D721Med (cell line): ENCODE data around the gene EPX.

ENCODE experiments used
- DNase-seq: peaks from one replicate; pipeline ENCODE4 v3.0.0; 2011; ENCODE audit warnings: low spot score; ENCODE audit not compliant: insufficient read length
- FAIRE-seq: peaks from 2 replicates; lab custom pipeline; 2011; peaks lifted over from hg19 to GRCh38; lab: Jason Lieb, UNC
- TF ChIP-seq, protein P1 (sequence below): IDR thresholded peaks from 2 replicates; pipeline ENCODE4 v1.5.1; 2012; ENCODE audit warnings: mild to moderate bottlenecking, control low read depth; ENCODE audit not compliant: insufficient read depth; ENCODE audit errors: missing control alignments

EPX gene

DNA sequence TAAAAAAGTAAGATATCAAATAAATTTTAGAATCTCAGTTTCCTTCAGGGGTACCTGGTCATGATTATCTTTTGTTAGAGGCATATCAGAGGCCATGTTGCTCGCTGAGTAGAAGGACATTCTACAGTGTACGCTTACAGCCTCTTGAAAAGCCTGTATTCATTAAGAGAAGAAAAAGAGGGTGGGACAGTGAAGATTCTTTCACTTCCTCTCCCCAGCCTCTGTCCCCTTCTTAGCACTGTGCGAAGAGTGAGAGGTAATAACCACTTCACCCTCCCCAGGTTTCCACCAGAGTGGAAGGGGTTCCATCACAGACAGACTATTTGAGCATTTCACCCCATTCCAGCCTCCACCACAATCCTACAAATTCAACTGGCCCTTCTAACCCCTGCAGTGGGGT lies 41.0 kb downstream of the EPX start:
- DNase-seq (no peak), FAIRE-seq (no peak)
- TF ChIP-seq, protein P1, sequence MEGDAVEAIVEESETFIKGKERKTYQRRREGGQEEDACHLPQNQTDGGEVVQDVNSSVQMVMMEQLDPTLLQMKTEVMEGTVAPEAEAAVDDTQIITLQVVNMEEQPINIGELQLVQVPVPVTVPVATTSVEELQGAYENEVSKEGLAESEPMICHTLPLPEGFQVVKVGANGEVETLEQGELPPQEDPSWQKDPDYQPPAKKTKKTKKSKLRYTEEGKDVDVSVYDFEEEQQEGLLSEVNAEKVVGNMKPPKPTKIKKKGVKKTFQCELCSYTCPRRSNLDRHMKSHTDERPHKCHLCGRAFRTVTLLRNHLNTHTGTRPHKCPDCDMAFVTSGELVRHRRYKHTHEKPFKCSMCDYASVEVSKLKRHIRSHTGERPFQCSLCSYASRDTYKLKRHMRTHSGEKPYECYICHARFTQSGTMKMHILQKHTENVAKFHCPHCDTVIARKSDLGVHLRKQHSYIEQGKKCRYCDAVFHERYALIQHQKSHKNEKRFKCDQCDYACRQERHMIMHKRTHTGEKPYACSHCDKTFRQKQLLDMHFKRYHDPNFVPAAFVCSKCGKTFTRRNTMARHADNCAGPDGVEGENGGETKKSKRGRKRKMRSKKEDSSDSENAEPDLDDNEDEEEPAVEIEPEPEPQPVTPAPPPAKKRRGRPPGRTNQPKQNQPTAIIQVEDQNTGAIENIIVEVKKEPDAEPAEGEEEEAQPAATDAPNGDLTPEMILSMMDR = no peak

DNA sequence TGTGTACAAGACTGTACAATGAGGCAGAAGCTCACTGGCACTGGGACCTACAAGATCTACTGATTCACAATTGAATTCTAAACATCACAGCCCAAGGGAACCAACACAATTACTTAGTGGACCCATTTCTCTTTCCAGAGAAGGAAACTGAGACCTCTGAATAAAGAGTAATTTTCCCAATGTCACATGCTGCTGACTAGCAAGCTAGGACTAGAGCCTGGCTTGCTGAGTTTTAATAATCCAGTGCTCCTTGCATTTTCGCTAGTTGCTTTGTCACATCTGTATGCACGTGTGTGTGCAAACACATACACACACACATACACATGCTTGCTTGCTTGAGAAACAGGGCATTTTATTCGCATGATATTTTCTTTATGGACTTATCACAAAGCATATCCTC lies 42.0 kb downstream of the EPX start:
- TF ChIP-seq, protein P1 = no peak
- DNase-seq = no peak
- no peak for FAIRE-seq

DNA sequence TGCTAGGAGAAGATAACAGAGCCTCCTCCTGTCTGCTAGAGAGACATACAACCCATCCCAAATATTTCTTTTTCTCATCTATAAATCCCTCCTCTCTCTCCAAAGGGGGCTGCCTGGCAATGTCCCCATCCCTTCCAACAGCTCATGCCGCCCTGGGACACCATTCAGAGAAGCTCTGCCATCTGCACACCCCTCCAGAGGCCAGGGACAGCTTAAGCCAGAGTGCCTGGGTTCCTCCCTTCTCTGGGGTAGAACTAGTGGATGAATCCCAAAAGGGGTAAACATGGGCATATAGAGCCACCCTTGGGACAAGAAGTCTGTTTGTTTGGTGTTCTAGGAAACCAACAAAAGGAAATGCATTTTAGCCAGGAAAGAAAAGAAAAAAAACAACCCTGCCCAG lies 43.3 kb downstream of the EPX start:
- FAIRE-seq = no peak
- TF ChIP-seq, protein P1 = no peak
- DNase-seq = no peak

DNA sequence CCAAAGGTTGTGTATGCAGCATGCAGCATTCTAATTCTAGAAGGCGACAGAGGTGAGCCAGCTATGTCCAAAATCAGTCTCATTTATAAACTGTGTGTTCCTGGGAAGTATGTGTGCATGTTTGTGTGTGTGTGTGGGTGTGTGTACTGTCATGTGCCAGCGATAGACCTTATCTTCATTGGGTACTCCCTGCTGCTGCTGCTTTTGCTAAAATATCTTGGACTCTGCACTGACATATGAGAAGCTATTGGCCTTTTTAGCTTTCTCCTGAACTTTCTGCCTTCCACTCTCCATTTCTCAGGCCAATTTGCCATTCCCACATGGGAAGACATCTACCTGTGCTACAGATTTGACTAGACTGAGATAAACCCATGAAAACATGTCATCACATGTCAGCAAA lies 43.9 kb downstream of the EPX start:
- TF ChIP-seq, protein P1 = no peak
- DNase-seq (no peak), FAIRE-seq (no peak)

DNA sequence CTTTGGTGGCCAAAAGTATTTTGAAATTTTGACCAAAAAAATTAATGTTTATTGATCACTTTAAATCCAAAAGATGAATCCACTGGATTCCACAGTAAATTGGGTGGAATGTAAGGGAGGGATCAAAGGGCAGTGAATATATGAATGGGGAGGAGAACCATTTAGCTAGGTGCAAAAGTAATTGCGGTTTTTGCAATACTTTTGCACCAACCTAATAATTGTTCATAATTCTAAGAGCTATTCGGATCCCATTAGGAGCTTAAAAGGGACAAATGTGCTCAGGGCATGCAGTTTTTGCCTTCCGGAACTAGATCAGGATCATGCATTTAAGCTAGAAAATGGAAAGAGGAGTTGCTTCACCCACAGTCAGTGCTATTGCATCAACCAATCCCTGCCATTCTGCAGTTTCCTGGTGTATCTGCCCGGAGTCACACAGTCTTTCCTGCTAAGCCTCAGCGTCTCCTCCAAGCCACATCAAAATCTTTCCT lies 45.7 kb downstream of the EPX start, which contains the start of gene LPO:
Gene LPO, plus strand, starts transcription at position 438 of the 488 bp plus-strand sequence. CDS start 4,396 bp downstream, outside the sequence.
- TF ChIP-seq, protein P1 = no peak
- DNase-seq = no peak
- no peak for FAIRE-seq

DNA sequence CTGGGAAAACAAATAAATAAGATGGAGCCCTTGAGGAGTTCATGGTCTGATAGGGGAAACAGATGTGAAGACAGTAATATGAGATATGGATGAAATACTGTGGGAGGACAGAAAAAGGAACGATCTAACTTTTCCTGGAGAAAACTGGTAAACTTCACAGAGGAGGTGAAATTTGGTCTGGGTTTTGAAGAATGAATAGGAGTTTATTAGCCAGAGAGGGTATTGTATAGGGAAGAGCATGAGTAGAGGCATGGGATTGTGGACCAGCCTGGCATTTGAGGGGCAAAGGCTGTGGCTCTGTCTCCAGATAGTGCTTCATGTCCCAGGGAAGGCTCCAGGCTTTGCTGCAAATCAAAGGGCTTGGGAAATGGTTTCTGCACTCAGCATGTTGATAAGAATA lies 47.5 kb downstream of the EPX start:
- DNase-seq (no peak), FAIRE-seq (no peak)
- TF ChIP-seq, protein P1 = no peak

DNA sequence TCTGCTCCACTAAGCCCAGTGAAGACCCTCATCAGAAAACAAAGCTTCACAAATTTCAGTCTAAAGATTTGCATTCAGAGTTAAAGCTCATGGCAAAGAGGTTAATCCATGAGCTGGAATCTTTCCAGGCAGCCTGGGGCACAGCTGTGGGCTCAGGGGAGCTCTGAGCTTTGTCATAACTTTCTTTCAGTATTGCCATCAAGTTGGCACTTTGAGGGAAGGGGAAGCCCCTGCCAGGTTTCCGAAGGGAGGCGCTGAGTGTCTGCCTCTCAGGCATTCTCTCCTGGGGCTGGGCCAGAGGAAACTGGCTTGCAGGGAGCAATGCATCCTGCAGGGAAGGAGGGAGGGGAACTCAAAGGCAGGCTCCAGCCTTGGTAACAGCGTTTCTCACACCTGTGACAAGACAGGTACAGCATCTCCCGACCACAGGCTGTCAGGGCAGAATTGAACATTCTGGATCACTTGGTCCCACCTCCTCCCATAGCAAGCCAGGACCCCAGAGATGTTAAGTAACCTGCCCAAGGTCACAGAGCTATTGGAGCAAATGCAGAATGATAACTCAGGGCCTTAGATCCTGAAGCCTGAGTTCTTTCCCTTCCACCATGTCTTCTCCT lies 49.8 kb downstream of the EPX start:
- FAIRE-seq (no peak), DNase-seq (no peak)
- TF ChIP-seq, protein P1 = no peak
